Measurements from ENCODE around the gene PLXNA4. TPM values are rescaled to one million over a fixed set of nuclear protein-coding genes. Genes with fewer than 3 reads are reported as not detected.

The PLXNA4 gene
- total RNA-seq, 2 donors from 2014 or later: 12.2 to 27.7 TPM

GRCh38 chr7:132403465-132404110, 172.7 kb downstream of the PLXNA4 start:
- H3K27ac ChIP-seq: peak overlapping the region; percentile 62 to 72
- no peak for TF ChIP-seq CTCF (IDR thresholded peaks at IDR 0.05)
- DNase-seq (ENCODE audit: low spot score): no peak
- H3K4me1 ChIP-seq (ENCODE audit: control insufficient read depth in 1 of 2, low read depth in 2 of 2): peaks cover 11 to 70% of the 10 kb centered on the region in 2 donors
- no peaks in the 10 kb centered on the region for H3K36me3 ChIP-seq
- H3K9me3 ChIP-seq: no peaks in the 10 kb centered on the region
- H3K27me3 ChIP-seq (replicated peaks; ENCODE audit: insufficient read depth): no peaks in the 10 kb centered on the region
- peak overlapping the region; percentile 44 for H3K4me3 ChIP-seq
- ATAC-seq (ENCODE audit: insufficient number of reproducible peaks, low FRiP score, low read depth): no peak

DNA sequence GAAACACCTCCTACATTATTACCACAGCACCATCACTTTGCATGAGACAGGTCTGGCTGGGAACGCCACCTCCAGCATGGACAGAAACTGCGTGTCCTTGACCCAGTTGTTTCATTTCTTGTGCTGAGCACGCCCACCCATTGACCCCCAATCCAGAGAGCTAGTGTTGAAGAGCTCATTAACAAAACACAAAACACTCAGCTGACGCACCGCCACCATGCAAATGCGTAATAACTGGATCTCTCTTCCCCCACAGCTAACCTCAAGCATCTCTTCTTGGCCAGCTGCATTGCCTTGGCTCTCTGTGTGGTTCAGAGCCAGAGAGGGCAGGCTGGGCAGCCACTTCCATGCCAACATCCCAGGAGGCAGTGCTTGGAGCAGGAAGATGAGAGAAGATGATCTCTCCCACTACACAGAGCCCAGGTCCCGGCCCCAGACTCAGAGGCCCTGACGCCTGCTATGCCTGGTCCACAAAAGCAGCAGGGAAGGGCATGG, 173.5 kb downstream of the PLXNA4 start:
- no peaks in the 10 kb centered on the region for H3K36me3 ChIP-seq
- peak overlapping the region; percentile 44 for H3K4me3 ChIP-seq
- ATAC-seq (ENCODE audit: insufficient number of reproducible peaks, low FRiP score, low read depth): peak; percentile 31
- peaks cover 11 to 75% of the 10 kb centered on the region in 2 donors for H3K4me1 ChIP-seq (ENCODE audit: control insufficient read depth in 1 of 2, low read depth in 2 of 2)
- DNase-seq (ENCODE audit: low spot score): peak; percentile 21
- no peak for TF ChIP-seq CTCF (IDR thresholded peaks at IDR 0.05)
- no peaks in the 10 kb centered on the region for H3K27me3 ChIP-seq (replicated peaks; ENCODE audit: insufficient read depth)
- H3K27ac ChIP-seq: peak overlapping the region; percentile 62 to 72
- H3K9me3 ChIP-seq: no peaks in the 10 kb centered on the region

GRCh38 chr7:132402096-132402495, 174.2 kb downstream of the PLXNA4 start:
- Histone ChIP-seq H3K27ac (peak overlapping the region; percentile 62 to 72), H3K36me3 (no peaks in the 10 kb centered on the region), H3K4me1 (ENCODE audit: control insufficient read depth in 1 of 2, low read depth in 2 of 2) (peaks cover 11 to 72% of the 10 kb centered on the region in 2 donors), H3K4me3 (no peak overlapping the region), H3K27me3 (replicated peaks; ENCODE audit: insufficient read depth) (no peaks in the 10 kb centered on the region), H3K9me3 (no peaks in the 10 kb centered on the region)
- no peak for TF ChIP-seq CTCF (IDR thresholded peaks at IDR 0.05)
- DNase-seq (ENCODE audit: low spot score) (no peak), ATAC-seq (ENCODE audit: insufficient number of reproducible peaks, low FRiP score, low read depth) (no peak)

GRCh38 chr7:132400561-132401142, 175.6 kb downstream of the PLXNA4 start:
- DNase-seq (ENCODE audit: low spot score): no peak
- H3K4me1 ChIP-seq (ENCODE audit: control insufficient read depth in 1 of 2, low read depth in 2 of 2): peaks cover 11 to 69% of the 10 kb centered on the region in 2 donors

More at GRCh38 chr7:132400561-132401142, 175.6 kb downstream of the PLXNA4 start:
- no peaks in the 10 kb centered on the region for H3K9me3 ChIP-seq
- H3K4me3 ChIP-seq: no peak overlapping the region
- H3K27me3 ChIP-seq (replicated peaks; ENCODE audit: insufficient read depth): no peaks in the 10 kb centered on the region
- H3K27ac ChIP-seq: peak overlapping the region; percentile 48 to 80
- no peak for TF ChIP-seq CTCF (IDR thresholded peaks at IDR 0.05)
- ATAC-seq (ENCODE audit: insufficient number of reproducible peaks, low FRiP score, low read depth): no peak
- H3K36me3 ChIP-seq: no peaks in the 10 kb centered on the region

Measured in thoracic aorta (tissue), 2 donors.